Stimulated activated CD4-positive, alpha-beta T cell treated with anti-CD3 and anti-CD28 coated beads, Interleukin-4, amount 100 ng/mL, for 1 hour (primary cell): ENCODE measurements around the gene SIL1.

ENCODE experiments used
- DNase-seq: peaks from one replicate; pipeline ENCODE4 v3.0.0-alpha.2; 2020

Gene SIL1

DNA sequence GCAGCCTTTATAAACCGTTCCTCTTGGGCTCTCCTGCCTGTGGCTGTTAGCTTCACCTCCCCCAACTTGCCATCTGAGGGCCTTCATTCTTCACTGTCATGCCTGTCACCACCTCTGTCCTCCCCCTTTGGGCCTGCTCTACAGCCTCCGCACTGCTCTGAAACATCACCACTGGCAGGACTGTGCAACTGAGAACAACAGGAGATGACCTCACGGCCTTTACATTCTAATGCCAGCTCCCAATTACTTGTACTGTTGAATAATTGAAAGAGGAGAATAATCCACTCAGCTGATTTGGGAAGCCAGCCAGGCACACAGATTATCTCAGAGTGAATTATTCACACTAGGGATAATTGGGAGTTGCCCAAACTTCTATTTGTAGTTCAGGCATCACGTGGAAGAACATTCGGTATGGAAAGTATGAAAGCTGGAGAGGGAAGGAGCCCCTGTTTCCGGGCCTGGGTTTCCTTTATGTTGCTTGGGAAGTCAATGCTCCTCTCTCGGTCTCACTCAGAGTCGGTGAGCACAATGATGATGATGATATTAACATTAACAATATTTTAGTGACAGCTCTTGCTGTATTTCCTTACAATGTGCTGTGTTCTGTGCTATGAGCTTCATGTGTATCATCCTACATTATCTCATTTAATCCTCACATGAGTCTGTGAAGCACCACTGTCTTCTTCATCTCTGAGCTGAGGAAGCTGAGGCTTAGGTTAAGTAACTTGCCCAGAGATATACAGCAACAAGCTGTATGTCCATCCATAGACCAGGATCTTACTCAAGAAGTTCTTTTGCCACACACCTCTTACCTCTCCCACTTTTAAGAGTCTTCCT lies 223.7 kb downstream of the SIL1 start:
- no peak for DNase-seq

GRCh38 chr5:138972836-138973235 lies 225.3 kb downstream of the SIL1 start:
- DNase-seq, result no peak

DNA sequence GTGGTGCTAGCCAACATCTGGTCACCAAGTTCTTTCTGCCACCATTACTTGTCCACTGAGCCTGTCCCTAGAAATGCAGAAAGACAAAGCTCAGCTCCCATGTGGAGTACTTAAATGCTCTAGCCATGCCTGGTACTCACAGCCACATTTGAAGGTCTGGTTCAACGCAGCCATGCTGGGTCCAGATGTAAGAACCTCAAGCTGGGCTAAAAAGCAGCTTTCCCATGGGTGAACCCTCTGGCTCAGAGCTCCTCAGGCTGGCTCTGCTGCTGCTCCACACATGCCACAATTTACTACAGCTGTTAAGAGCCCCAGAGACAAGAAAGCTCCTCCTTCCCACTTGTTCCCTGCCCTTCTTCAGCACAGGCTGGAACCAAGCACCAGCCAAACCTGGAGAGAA lies 225.9 kb downstream of the SIL1 start:
- DNase-seq, result no peak

DNA sequence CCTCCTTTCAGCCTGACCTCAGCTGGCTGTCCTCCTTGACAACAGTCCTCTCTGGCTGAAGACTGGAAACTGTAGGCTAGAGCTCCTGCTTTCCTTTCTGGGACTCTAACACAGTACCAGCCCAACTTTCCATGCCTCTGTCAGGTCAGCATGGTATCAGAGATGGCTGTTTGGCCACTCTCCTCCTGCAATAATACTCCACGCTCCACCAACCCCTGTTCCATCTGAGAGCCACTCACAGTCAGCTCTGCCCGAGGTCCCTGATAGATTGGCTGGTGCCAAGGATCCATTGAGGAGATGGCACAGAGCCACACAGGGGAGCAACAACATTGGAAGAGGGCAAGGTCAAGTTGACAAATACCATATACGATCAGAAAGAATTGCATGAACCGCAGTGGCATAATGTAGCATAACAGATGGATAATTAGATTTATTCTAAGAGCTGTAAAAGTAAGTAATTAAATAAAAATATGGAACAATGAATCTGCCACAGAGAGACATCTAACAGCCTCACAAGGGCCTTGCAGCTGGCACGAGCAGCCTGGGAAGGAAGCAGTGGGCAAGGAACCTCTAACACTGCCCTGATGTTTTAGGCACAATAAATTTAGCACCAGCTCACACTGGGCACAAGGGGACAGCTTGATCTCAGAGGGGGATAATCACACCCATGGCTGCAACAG lies 228.7 kb downstream of the SIL1 start:
- no peak for DNase-seq

GRCh38 chr5:138968601-138969000 lies 229.6 kb downstream of the SIL1 start:
- DNase-seq, result no peak

GRCh38 chr5:138967791-138968448 lies 230.2 kb downstream of the SIL1 start:
- no peak for DNase-seq

- DNase-seq, result no peak
Measured at GRCh38 chr5:138966236-138966985, 231.8 kb downstream of the SIL1 start.

DNA sequence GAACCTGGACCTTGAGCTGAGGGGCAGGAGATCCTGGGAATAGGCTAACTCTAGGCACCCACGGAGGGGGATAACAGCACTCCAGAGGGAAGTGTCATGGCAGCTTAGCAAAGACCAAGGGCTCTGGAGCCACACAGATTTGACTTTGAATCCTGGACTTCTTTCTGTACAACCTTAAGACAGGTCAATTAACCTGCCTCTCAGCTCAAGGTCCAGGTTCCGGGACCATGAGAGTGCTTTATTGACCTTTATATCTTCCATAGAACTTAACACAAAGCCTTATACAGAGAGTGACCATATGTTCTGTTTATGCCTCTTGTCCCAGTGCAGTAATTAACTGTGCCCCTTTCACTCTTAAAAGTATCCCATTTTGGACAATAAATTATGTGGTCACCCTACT lies 232.5 kb downstream of the SIL1 start:
- no peak for DNase-seq

DNA sequence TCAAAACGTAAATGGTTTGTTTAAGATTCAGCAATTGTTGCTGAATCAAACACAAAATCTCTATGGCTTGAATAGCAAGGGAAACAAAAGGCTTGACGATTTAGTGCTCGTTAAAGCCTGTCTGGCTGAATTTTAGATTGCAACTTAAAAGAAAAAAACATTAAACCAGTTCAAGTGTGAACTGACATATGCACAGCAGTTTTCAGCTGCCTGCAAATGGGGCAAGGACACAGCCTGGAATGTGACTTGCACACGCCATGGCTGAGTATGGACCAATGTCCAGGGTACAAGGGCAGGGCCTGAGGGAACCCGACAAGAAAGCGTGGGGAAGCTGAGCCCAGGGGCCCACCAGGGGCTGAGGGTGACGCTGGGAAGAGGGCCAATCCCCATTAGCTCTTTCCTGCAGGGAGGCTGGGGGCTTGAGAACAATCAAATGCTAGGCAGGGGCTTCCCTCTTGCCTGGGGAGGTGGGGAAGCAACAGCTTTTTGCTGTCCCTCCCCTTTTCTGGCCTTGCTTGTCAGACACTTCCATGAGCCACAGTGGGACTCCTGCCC lies 233.4 kb downstream of the SIL1 start:
- no peak for DNase-seq

- DNase-seq, result no peak
Measured at GRCh38 chr5:138963763-138964371, 234.3 kb downstream of the SIL1 start.

DNA sequence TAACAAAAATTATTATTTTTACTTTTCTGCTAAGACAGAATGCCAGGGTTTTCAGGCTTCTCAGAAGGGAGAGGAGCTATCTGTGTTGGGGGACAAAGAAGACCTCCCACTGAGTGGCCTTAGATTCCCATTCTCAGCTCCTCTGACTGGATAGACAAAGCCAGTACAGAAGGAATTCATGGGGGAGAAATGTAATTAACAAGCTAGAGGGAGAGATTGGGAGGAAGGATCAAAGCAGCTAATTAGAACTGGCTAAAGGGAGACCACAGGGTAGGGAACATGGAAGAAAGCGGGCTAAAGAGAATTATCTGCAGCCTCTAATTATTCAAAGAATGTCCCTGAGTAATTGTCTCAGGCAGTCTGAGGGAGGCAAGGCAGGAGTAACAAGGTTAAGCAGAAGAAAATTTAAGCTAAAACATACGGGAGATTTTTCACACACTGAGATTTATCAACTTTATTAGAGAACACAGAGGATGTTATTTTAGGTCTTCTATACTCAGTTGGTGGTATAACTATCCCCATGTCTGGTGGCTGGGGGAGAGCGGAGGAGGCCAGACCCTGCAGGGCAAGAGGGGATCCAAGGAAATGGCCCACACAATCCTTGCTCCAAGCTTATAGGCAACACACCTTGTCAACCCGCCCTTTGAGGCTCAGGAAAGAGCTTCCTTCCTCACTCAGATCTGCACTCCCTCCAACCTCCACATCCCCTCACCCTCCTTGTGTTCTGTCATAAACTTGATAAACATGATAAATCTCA lies 235.4 kb downstream of the SIL1 start:
- no peak for DNase-seq

DNA sequence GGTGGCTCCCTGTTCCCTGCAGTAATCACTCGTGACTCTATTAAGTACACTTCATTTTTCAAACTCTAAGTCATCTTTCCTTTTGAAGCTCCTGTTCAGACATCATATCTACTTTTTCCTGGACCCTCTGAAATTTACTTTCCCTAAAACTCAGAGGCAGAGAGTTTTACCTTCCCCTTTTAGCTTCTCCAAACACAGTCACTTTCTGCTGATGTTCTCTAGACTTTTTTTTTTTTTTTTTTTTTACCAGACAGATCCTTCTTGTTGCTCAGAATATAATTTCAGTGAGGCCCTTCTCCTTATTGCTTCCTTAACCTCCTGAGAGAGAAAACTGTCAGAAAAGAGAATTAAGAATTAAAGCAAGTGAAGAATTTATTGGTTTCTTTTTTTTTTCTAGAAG lies 236.4 kb downstream of the SIL1 start:
- no peak for DNase-seq

GRCh38 chr5:138961221-138961620 lies 236.9 kb downstream of the SIL1 start:
- no peak for DNase-seq

DNA sequence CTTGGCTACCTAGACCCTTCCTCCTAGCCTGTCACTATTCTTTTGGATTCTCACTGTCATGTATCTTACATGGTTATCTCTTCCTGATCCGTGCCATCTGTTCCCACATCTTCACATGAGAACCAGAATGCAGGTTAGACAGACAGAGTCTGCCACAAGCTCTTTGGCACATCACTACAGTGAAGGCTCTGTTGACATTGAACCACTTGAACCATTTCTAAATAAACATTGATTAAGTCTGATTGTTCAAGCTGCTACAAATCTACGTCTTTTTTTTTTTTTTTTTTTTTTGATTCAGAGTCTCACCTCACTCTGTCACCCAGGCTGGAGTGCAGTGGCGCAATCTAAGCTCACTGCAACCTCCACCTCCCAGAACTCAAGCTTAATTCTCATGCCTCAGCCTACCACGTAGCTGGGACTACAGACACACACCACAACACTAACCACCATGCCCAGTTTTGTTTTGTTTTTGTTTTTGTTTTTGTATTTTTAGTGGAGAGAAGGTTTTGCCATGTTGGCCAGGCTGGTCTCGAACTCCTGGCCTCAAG lies 237.9 kb downstream of the SIL1 start:
- DNase-seq, result no peak

DNA sequence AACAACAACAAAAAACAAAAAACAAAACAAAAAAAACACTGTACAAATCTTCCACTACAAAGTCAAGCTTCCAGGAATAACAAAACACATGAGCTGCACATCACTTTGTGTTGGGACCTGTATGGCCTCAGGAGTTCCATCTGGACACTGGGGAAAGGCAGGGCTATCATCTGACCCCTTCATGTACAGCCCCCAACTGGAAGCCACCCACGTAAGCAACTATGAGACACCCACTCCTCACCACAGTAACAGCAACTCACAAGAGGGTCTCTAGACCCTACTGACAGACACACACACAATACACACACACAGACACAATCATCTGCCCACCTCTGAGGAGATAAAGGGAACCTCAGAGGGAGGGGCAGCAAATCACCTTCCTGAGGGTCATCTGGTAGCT lies 241.4 kb downstream of the SIL1 start:
- no peak for DNase-seq

- DNase-seq, result no peak
Measured at GRCh38 chr5:138955671-138956295, 242.4 kb downstream of the SIL1 start.

DNA sequence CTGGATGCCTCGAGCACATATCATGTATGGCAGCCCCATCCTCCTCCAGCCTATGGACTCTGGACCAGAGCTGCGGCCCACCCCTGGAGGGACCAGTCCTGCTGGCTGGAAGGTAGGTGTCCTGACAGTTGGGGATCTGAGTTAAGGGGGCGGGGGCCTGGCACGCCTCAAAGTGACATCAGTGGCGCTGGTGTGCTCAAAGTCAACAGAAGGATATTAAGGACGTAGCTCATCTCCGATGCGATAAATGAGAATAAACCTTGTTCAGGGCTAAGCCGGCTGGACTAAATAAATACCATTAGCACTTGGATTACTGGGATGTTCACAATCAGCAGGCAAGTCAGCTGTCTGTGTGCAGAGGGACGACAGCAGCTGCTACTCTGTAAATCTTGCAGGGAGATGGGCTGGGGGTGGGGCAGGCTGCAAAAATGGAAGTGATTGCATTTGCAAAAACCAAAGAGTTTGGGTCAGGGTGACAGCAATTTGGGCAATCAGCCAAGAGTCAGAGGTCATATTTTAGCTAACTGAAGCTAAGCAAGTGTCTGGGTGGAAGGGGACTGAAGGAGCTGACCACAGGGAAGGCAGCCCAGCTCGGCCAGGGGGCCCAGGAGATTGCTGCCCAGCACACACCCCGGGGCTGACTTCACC lies 243.0 kb downstream of the SIL1 start:
- DNase-seq, result no peak

DNA sequence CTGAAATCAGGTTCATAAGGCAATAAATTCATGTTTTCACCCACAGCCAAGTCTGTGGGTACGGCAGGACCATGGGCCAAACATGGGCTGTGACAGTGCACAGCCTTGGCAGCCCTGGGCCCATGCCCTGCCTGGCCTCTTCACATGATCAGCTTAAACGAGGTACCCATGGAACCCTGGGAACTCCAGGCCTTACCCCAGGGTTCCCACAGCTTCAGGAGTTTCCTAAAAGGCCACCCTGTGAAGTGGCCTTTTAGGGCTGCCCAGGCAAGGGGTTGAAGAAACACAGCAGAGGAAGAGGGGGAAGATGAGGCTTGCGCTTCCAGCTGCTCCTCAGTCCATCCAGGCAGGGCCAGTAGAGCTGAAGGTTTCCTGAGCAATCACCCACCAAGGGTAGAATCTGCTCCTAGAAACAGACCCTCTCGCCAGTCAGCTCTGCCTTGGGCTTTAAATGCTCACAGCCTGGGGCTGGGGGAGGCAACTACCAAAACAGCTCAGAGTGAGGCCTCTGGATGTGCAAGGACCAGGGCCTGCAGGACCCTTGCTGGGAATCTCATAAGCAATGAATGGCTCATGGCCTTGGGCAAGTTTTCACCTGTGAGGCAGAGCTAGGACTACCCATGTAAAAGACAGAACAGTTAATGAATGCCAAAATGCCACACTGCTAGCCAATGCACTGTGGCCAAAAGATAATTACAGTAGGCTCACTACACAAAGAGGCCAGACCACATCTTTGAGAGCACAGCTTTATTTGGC lies 243.7 kb downstream of the SIL1 start:
- no peak for DNase-seq
